GM23338 (cell line): ENCODE measurements around the gene ZNF202. TPM values are rescaled to one million over a fixed set of nuclear protein-coding genes. Genes with fewer than 3 reads are reported as not detected.

Experiments
- ATAC-seq: fragments of 200-7000 bp; cut with Tn5 transposase; 3 replicates; pipeline ENCODE4 v1.9.1; 2020
- DNase-seq: peaks from one replicate; pipeline ENCODE4 v3.0.0-alpha.2; 2015; ENCODE audit warnings: low spot score
- H2AFZ ChIP-seq: fragments of 200-600 bp; sonication (generic); 2 replicates; pipeline ENCODE4 v1.8.0; 2016; ENCODE audit warnings: antibody characterized with exemption, mild to moderate bottlenecking, moderate library complexity
- H3F3A ChIP-seq: fragments of 200-600 bp; sonication (generic); replicated peaks from 2 replicates; pipeline ENCODE4 v1.8.0; 2017; ENCODE audit warnings: antibody characterized with exemption, mixed run types, low read depth
- H3K27ac ChIP-seq: fragments of 200-600 bp; sonication (generic); 2 replicates; pipeline ENCODE4 v1.6.1; 2016; ENCODE audit warnings: low read depth
- H3K27me3 ChIP-seq: fragments of 200-600 bp; sonication (generic); 2 replicates; pipeline ENCODE4 v1.8.0; 2016; ENCODE audit warnings: mild to moderate bottlenecking, mixed run types, moderate library complexity; ENCODE audit not compliant: insufficient read depth
- H3K36me3 ChIP-seq: fragments of 200-600 bp; sonication (generic); 2 replicates; pipeline ENCODE4 v1.8.0; 2016; ENCODE audit warnings: mild to moderate bottlenecking; ENCODE audit not compliant: insufficient read depth
- H3K4me1 ChIP-seq: fragments of 200-600 bp; sonication (generic); 2 replicates; pipeline ENCODE4 v1.8.0; 2016; ENCODE audit warnings: mild to moderate bottlenecking, moderate library complexity; ENCODE audit not compliant: insufficient read depth
- H3K4me2 ChIP-seq: fragments of 200-600 bp; sonication (generic); 2 replicates; pipeline ENCODE4 v1.7.1; 2017; ENCODE audit warnings: mixed run types
- H3K4me3 ChIP-seq: fragments of 200-600 bp; sonication (generic); 2 replicates; pipeline ENCODE4 v1.6.1; 2016; ENCODE audit warnings: mixed run types
- H3K79me2 ChIP-seq: fragments of 200-600 bp; sonication (generic); replicated peaks from 2 replicates; pipeline ENCODE4 v1.8.0; 2017; ENCODE audit warnings: mild to moderate bottlenecking; ENCODE audit not compliant: insufficient read depth
- H3K9me2 ChIP-seq: fragments of 200-600 bp; sonication (generic); 2 replicates; pipeline ENCODE4 v1.8.0; 2017; ENCODE audit not compliant: insufficient read depth
- H4K20me1 ChIP-seq: fragments of 200-600 bp; sonication (generic); replicated peaks from 2 replicates; pipeline ENCODE4 v1.8.0; 2017; ENCODE audit warnings: mild to moderate bottlenecking; ENCODE audit not compliant: insufficient read depth
- H3K27ac Mint-ChIP-seq: 2 replicates; pipeline ENCODE4 v1.8.0; 2020; ENCODE audit warnings: inconsistent platforms, mild to moderate bottlenecking, moderate library complexity, mixed read lengths
- H3K27me3 Mint-ChIP-seq: 3 replicates; pipeline ENCODE4 v1.8.0; 2022; ENCODE audit warnings: low read depth, mild to moderate bottlenecking, moderate library complexity, mixed read lengths, inconsistent platforms; ENCODE audit not compliant: insufficient read depth, poor library complexity
- H3K36me3 Mint-ChIP-seq: 3 replicates; pipeline ENCODE4 v1.8.0; 2021; ENCODE audit warnings: low read depth, mild to moderate bottlenecking, inconsistent platforms, moderate library complexity, mixed read lengths
- H3K4me1 Mint-ChIP-seq: 3 replicates; pipeline ENCODE4 v1.8.0; 2020; ENCODE audit warnings: mild to moderate bottlenecking, inconsistent platforms, mixed read lengths
- H3K4me3 Mint-ChIP-seq: 3 replicates; pipeline ENCODE4 v1.8.0; 2021; ENCODE audit warnings: moderate library complexity, mild to moderate bottlenecking, inconsistent platforms, mixed read lengths
- H3K9me3 Mint-ChIP-seq: 3 replicates; pipeline ENCODE4 v1.8.0; 2020; ENCODE audit warnings: moderate library complexity, mild to moderate bottlenecking, inconsistent platforms, mixed read lengths
- CREB1 ChIP-seq: fragments of 250-450 bp; sonication (Bioruptor Pico); IDR thresholded peaks from 2 replicates; pipeline ENCODE4 v1.5.0; 2020; ENCODE audit warnings: low read depth, mild to moderate bottlenecking, moderate library complexity
- EZH2 ChIP-seq: fragments of 200-600 bp; sonication (generic); IDR thresholded peaks from one replicate; pipeline ENCODE4 v1.8.0; 2017; ENCODE audit warnings: antibody characterized with exemption, mild to moderate bottlenecking, low read depth; ENCODE audit not compliant: unreplicated experiment
- EZH2phosphoT487 ChIP-seq: fragments of 200-600 bp; sonication (generic); IDR thresholded peaks from one replicate; pipeline ENCODE4 v1.8.1; 2018; ENCODE audit warnings: antibody characterized with exemption; ENCODE audit not compliant: unreplicated experiment
- JUNB ChIP-seq: IDR thresholded peaks from one replicate; pipeline ENCODE4 v1.6.1; 2016; ENCODE audit warnings: antibody characterized with exemption; ENCODE audit not compliant: unreplicated experiment
- NANOG ChIP-seq: IDR thresholded peaks from 2 replicates; pipeline ENCODE4 v1.6.1; 2016; ENCODE audit warnings: antibody characterized with exemption, borderline replicate concordance
- POLR2AphosphoS5 ChIP-seq: IDR thresholded peaks from 2 replicates; pipeline ENCODE4 v1.6.1; 2016; ENCODE audit warnings: antibody characterized with exemption, low read depth
- REST ChIP-seq: IDR thresholded peaks from one replicate; pipeline ENCODE4 v1.6.1; 2018; ENCODE audit warnings: antibody characterized with exemption; ENCODE audit not compliant: unreplicated experiment
- ZNF114 ChIP-seq: fragments of 250-450 bp; sonication (Bioruptor Pico); IDR thresholded peaks from 2 replicates; pipeline ENCODE4 v1.5.0; 2020; ENCODE audit warnings: mild to moderate bottlenecking, moderate library complexity
- ZNF331 ChIP-seq: fragments of 250-450 bp; sonication (Bioruptor Pico); IDR thresholded peaks from 2 replicates; pipeline ENCODE4 v1.5.0; 2020; ENCODE audit warnings: low read depth, mild to moderate bottlenecking, moderate library complexity
- polyA plus RNA-seq: library from polyadenylated mRNA; unstranded; fragments of >200 nt; fragmentation: Nextera tagmentation; extraction: Ambion mirVana; gene quantifications from 2 replicates; pipeline ENCODE4 v1.2.1, GENCODE V29; 2016
- total RNA-seq: library from RNA; depleted of rRNA; stranded (reverse); fragments of >200 nt; shearing (Covaris generic); gene quantifications from 2 replicates; pipeline ENCODE4 v1.2.3, GENCODE V29; 2014
- TF ChIP-seq, protein P1 (sequence below): fragments of 250-450 bp; sonication (Bioruptor Pico); IDR thresholded peaks from 2 replicates; pipeline ENCODE4 v1.5.0; 2020; ENCODE audit warnings: mild to moderate bottlenecking, moderate library complexity

Gene ZNF202
- total and polyA plus RNA-seq, 2 experiments from 2014 or later: 18.2 to 36.7 TPM

DNA sequence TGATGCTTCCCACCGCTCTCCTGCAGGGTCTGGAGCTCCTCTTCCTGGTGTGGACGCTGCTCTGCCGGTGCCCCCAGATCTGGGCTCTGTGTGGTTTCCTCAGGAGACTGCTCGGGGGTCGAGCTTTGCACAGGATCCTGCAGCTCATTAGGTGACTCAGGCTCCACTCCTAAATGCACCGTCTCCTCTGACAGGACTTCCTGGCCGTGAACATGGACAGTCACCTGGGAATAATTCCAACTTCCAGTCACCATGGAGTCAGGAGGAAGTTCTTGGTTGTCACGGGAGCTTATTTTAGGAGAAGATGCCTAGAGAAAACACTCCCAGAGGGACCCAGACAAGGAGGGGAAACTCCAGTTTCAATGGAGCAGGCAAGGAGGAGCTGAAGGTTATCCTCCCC is 11.9 kb downstream of the ZNF202 start:
- no peaks in the 10 kb centered on the region for H3K27me3 ChIP-seq
- H3K36me3 ChIP-seq: peaks cover 61% of the 10 kb centered on the region
- no peak overlapping the region for H3K4me2 ChIP-seq
- no peak overlapping the region for H3K27ac ChIP-seq
- no peaks in the 10 kb centered on the region for H3K4me1 ChIP-seq
- DNase-seq (no peak), ATAC-seq (no peak)
- Mint-ChIP-seq H3K4me3 (no peak overlapping the region), H3K4me1 (peaks cover 3% of the 10 kb centered on the region), H3K36me3 (no peaks in the 10 kb centered on the region; the same call in 2 of the 3 replicates), H3K27ac (no peak overlapping the region), H3K27me3 (peaks cover 8% of the 10 kb centered on the region), H3K9me3 (peaks cover 19% of the 10 kb centered on the region)
- no peaks in the 10 kb centered on the region; the same call in 1 of the 2 replicates for H3F3A ChIP-seq
- H3K4me3 ChIP-seq: no peak overlapping the region
- H4K20me1 ChIP-seq: peaks cover 36% of the 10 kb centered on the region
- TF ChIP-seq ZNF114 (CRISPR knock-in tag) (no peak), CREB1 (no peak), NANOG (no peak), JUNB (no peak), REST (no peak), POLR2AphosphoS5 (no peak), EZH2phosphoT487 (no peak), EZH2 (no peak), ZNF331 (CRISPR knock-in tag) (no peak)
- TF ChIP-seq, protein P1, sequence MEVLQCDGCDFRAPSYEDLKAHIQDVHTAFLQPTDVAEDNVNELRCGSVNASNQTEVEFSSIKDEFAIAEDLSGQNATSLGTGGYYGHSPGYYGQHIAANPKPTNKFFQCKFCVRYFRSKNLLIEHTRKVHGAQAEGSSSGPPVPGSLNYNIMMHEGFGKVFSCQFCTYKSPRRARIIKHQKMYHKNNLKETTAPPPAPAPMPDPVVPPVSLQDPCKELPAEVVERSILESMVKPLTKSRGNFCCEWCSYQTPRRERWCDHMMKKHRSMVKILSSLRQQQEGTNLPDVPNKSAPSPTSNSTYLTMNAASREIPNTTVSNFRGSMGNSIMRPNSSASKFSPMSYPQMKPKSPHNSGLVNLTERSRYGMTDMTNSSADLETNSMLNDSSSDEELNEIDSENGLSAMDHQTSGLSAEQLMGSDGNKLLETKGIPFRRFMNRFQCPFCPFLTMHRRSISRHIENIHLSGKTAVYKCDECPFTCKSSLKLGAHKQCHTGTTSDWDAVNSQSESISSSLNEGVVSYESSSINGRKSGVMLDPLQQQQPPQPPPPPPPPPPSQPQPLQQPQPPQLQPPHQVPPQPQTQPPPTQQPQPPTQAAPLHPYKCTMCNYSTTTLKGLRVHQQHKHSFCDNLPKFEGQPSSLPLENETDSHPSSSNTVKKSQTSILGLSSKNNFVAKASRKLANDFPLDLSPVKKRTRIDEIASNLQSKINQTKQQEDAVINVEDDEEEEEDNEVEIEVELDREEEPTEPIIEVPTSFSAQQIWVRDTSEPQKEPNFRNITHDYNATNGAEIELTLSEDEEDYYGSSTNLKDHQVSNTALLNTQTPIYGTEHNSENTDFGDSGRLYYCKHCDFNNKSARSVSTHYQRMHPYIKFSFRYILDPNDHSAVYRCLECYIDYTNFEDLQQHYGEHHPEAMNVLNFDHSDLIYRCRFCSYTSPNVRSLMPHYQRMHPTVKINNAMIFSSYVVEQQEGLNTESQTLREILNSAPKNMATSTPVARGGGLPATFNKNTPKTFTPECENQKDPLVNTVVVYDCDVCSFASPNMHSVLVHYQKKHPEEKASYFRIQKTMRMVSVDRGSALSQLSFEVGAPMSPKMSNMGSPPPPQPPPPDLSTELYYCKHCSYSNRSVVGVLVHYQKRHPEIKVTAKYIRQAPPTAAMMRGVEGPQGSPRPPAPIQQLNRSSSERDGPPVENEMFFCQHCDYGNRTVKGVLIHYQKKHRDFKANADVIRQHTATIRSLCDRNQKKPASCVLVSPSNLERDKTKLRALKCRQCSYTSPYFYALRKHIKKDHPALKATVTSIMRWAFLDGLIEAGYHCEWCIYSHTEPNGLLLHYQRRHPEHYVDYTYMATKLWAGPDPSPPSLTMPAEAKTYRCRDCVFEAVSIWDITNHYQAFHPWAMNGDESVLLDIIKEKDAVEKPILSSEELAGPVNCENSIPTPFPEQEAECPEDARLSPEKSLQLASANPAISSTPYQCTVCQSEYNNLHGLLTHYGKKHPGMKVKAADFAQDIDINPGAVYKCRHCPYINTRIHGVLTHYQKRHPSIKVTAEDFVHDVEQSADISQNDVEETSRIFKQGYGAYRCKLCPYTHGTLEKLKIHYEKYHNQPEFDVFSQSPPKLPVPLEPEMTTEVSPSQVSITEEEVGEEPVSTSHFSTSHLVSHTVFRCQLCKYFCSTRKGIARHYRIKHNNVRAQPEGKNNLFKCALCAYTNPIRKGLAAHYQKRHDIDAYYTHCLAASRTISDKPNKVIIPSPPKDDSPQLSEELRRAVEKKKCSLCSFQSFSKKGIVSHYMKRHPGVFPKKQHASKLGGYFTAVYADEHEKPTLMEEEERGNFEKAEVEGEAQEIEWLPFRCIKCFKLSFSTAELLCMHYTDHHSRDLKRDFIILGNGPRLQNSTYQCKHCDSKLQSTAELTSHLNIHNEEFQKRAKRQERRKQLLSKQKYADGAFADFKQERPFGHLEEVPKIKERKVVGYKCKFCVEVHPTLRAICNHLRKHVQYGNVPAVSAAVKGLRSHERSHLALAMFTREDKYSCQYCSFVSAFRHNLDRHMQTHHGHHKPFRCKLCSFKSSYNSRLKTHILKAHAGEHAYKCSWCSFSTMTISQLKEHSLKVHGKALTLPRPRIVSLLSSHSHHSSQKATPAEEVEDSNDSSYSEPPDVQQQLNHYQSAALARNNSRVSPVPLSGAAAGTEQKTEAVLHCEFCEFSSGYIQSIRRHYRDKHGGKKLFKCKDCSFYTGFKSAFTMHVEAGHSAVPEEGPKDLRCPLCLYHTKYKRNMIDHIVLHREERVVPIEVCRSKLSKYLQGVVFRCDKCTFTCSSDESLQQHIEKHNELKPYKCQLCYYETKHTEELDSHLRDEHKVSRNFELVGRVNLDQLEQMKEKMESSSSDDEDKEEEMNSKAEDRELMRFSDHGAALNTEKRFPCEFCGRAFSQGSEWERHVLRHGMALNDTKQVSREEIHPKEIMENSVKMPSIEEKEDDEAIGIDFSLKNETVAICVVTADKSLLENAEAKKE (CRISPR knock-in tag): no peak
- H3K79me2 ChIP-seq: peaks cover 52% of the 10 kb centered on the region
- H3K9me2 ChIP-seq: peaks cover 7% of the 10 kb centered on the region; the same call in 1 of the 2 replicates
- H2AFZ ChIP-seq: no peak overlapping the region
